ENCODE measurements around the gene PLEKHA7.
"Not testable (repeated sequence)": the region's sequence is repeated elsewhere in the genome, so short reads cannot be mapped to it uniquely, and the experiment has no call there.

PLEKHA7 gene

GRCh38 chr11:16876837-16877236 lies 137.4 kb downstream of the PLEKHA7 start:
- DNase-seq, result no peak

- DNase-seq, result no peak
Measured at GRCh38 chr11:16876053-16876752, 138.0 kb downstream of the PLEKHA7 start.

GRCh38 chr11:16874275-16874975 lies 139.8 kb downstream of the PLEKHA7 start:
- DNase-seq, result no peak

- DNase-seq, result no peak
Measured at GRCh38 chr11:16873289-16873688, 140.9 kb downstream of the PLEKHA7 start.

GRCh38 chr11:16871368-16871767 lies 142.8 kb downstream of the PLEKHA7 start:
- DNase-seq, result no peak

- no peak for DNase-seq
Measured at GRCh38 chr11:16867097-16867496, 147.1 kb downstream of the PLEKHA7 start.

GRCh38 chr11:16864428-16864827 lies 149.8 kb downstream of the PLEKHA7 start:
- DNase-seq, result not testable (repeated sequence)

GRCh38 chr11:16863389-16863788 lies 150.8 kb downstream of the PLEKHA7 start:
- DNase-seq, result no peak

GRCh38 chr11:16862726-16863125 lies 151.5 kb downstream of the PLEKHA7 start:
- DNase-seq, result no peak

GRCh38 chr11:16861862-16862261 lies 152.4 kb downstream of the PLEKHA7 start:
- no peak for DNase-seq

- DNase-seq, result no peak
Measured at GRCh38 chr11:16860617-16861016, 153.6 kb downstream of the PLEKHA7 start.

GRCh38 chr11:16859651-16860050 lies 154.6 kb downstream of the PLEKHA7 start:
- no peak for DNase-seq

GRCh38 chr11:16857186-16857585 lies 157.0 kb downstream of the PLEKHA7 start:
- DNase-seq, result no peak

GRCh38 chr11:16856022-16856471 lies 158.2 kb downstream of the PLEKHA7 start:
- no peak for DNase-seq

- DNase-seq, result no peak
Measured at GRCh38 chr11:16854979-16855378, 159.2 kb downstream of the PLEKHA7 start.

GRCh38 chr11:16853859-16854258 lies 160.4 kb downstream of the PLEKHA7 start:
- no peak for DNase-seq

- DNase-seq, result no peak
Measured at GRCh38 chr11:16853266-16853665, 160.9 kb downstream of the PLEKHA7 start.

- DNase-seq, result no peak
Measured at GRCh38 chr11:16846305-16846704, 167.9 kb downstream of the PLEKHA7 start.

- no peak for DNase-seq
Measured at GRCh38 chr11:16844268-16844771, 169.9 kb downstream of the PLEKHA7 start.

GRCh38 chr11:16843294-16843693 lies 170.9 kb downstream of the PLEKHA7 start:
- DNase-seq, result no peak

- DNase-seq, result no peak
Measured at GRCh38 chr11:16841984-16842383, 172.2 kb downstream of the PLEKHA7 start.

GRCh38 chr11:16841481-16841880 lies 172.7 kb downstream of the PLEKHA7 start:
- DNase-seq, result no peak

GRCh38 chr11:16840951-16841350 lies 173.3 kb downstream of the PLEKHA7 start:
- DNase-seq, result no peak

- DNase-seq, result no peak
Measured at GRCh38 chr11:16839821-16840220, 174.4 kb downstream of the PLEKHA7 start.
